ENCODE measurements around the gene KCNQ2.

GRCh38 chr20:63507083-63507743 is 34.8 kb upstream of the KCNQ2 start:
- TF ChIP-seq CTCF (IDR thresholded peaks at IDR 0.05 in 2 of 3, conservative IDR thresholded peaks at IDR 0.05 in 1 of 3; ENCODE audit: control insufficient read depth in 2 of 3, extremely low read depth in 1 of 3, insufficient read depth in 1 of 3, low read depth in 3 of 3, low read length in 3 of 3) (no peak), HSF1 (IDR thresholded peaks at IDR 0.05; ENCODE audit: low read depth, low read length) (no peak), MEF2A (IDR thresholded peaks at IDR 0.05; ENCODE audit: insufficient read depth, low read depth, low read length) (no peak), ZNF217 (IDR thresholded peaks at IDR 0.05) (no peak), EZH2 (IDR thresholded peaks at IDR 0.05; ENCODE audit: borderline replicate concordance, control insufficient read depth, low read depth, low read length) (no peak), ESRRA (IDR thresholded peaks at IDR 0.05; ENCODE audit: low read length) (no peak), EP300 (IDR thresholded peaks at IDR 0.05; ENCODE audit: borderline replicate concordance in 1 of 2, control insufficient read depth in 1 of 2, low read depth in 2 of 2, low read length in 2 of 2) (no peak)
